Kidney glomerular epithelial cell (primary cell): ENCODE measurements around the gene SORCS2.

ENCODE experiments used
- DNase-seq: peaks from one replicate; lab custom pipeline; 2025; lab: John Stamatoyannopoulos, UW

Gene SORCS2

GRCh38 chr4:7244331-7244665, 52.0 kb downstream of the SORCS2 start:
- no peak for DNase-seq

- no peak for DNase-seq
These were observed 52.5 kb downstream of the SORCS2 start for GRCh38 chr4:7244751-7245320.

DNA sequence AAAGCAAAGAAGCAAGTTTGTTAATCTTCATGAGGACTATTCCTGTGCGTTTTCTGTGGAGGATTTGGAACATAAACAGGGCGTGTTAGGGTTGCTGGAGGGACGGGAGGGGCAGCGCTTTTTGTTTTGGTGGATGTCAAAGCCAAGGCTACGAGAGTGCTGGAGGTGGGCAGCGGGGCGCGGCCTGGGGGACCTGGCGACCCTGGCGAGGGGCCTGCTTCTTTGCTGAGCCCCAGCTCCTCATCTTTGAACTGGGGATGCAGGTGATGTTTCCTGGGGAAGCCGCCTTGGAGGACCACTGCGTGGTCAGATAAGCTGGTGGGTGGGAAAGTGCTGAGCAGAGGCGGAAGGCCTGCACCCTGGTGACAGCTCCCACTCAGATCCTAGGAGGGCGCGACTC, 55.2 kb downstream of the SORCS2 start:
- no peak for DNase-seq

- DNase-seq = no peak
These were observed 55.6 kb downstream of the SORCS2 start for GRCh38 chr4:7247946-7248345.

DNA sequence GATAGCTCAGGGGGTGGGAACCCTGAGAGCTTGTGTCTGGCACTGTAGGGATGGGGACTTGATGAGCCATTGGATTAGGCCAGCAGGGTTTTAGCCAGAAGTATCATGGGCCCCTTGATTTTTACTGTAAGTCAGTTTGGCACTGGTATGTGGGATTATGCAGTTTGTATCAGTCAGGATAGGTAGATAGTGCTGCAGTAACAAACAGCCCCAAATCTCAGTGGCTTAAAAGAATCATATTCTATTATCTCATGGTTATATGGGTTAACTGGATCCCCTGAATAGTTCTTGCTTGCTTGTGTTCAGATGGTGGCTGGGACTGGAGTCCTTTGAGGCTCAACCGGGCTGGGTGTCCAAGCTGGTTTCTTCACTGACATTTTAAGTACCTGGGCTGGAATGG, 56.5 kb downstream of the SORCS2 start:
- DNase-seq = no peak

DNA sequence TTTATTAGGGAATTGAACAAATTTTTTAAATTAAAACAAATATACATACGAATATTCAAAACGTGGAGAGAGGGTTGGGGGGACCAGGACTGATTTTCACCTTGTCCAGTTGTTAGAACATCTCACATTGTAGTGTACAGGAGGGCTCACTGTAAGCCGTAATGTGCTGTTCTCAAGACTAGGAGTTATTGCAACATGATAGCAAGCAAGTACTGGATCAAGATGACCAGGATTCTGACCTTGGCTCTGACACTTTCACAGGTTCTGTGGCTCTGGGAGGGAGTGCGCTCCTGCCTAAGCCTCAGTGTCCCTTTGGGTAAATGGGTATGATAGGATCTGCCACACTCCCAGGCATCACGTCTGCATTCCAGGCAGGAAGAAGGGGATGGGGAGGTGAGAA, 59.0 kb downstream of the SORCS2 start:
- no peak for DNase-seq

GRCh38 chr4:7252051-7252450, 59.7 kb downstream of the SORCS2 start:
- DNase-seq = no peak

GRCh38 chr4:7252510-7253340, 60.4 kb downstream of the SORCS2 start:
- no peak for DNase-seq

DNA sequence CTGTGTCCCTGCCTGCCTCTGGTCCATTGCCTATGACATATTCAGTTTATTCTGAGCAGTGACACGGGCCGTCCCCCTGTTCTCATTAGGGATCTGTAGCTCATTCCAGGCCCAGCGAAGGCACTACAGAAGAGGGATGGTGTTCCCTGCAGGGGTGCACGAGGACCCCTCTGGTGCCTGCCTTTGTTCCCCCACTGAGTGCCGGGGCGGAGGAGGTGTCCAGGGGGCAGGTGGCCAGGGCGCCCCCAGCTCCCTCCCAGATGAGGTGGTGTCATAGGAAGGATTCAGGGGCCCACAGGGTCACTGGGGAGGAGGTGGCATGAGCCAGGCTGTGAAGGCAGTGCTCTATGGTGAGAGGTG, 61.0 kb downstream of the SORCS2 start:
- DNase-seq = no peak

GRCh38 chr4:7253837-7254236, 61.5 kb downstream of the SORCS2 start:
- DNase-seq = no peak

GRCh38 chr4:7254736-7255487, 62.6 kb downstream of the SORCS2 start:
- no peak for DNase-seq

- DNase-seq = no peak
These were observed 63.1 kb downstream of the SORCS2 start for GRCh38 chr4:7255488-7255881.

DNA sequence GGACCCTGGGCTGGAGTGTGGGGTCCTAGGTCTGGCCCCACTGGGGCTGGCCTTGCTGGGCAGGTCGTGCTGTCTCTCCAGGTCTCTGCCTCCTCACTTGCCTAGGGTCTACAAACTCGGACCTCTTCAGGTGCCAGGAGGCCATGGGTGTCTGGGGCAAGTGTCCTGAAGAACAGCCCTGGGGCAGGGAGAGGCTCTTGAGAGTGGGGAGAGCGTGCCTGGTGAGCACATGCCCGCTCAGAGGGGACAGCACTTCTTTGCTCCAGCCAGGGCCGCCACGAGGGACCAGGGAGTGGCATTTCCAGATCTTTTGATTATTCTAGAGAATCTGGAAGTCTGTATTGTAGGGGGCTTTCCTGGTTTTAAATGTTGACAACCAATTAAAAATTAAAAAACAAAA, 63.7 kb downstream of the SORCS2 start:
- DNase-seq = no peak

DNA sequence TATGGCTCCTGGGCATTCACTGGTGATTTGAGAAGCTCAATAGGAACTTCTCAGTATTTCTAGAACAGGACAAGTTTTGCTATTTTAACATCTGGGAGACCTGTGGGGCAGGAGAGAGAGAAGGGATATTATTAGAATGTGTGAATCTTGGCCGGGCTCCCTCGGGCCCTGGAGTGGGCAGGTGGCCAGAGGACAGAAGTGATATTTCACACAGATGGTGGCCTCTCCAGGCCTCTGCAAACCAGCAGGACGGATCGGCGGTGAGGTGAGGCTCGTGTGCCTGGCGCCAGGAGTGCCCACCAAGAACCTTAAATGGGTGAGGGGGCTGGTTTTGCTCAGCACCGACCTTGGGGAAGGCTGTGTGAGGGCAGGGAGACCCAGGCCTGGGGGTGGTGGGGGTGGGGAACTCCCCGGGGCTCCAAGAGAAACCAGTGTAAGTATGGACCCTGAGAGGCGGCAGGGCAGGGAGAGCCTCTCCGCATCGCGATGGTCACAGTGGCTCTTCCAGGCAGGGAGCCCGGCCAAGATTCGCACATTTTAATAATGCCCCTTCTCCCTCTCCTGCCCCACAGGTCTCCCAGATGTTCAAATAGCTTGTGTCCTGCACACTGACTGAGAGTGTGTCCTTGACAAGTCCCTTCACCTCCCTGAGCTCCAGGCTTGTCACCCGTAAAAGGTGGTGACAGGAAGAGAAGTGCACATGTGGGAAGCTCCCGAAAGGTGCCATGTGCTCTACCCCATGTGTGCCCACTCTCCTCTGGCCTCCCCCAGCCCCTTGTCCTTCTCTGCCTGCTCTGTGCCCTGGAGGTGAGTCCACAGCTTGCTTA, 64.9 kb downstream of the SORCS2 start:
- DNase-seq = no peak

DNA sequence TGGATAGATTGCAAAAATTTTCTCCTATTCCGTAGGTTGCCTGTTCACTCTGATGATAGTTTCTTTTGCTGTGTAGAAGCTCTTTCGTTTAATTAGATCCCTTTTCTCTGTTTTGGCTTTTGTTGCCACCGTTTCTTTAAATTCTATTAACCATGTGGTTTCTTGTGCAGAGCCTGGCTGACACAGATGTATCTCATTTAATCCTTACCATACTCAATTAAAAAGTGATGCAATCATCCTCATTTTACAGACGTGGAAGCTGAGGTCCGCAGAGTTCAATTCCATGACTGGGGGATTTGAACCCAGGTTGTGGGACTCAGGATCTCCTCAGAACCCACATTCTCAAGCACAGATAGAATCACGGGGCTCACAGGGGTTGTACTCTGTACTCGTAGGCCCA, 66.7 kb downstream of the SORCS2 start:
- DNase-seq = no peak

- no peak for DNase-seq
These were observed 68.2 kb downstream of the SORCS2 start for GRCh38 chr4:7260569-7260968.

- DNase-seq = no peak
These were observed 68.7 kb downstream of the SORCS2 start for GRCh38 chr4:7261087-7261486.

- DNase-seq = no peak
These were observed 69.2 kb downstream of the SORCS2 start for GRCh38 chr4:7261536-7261935.

DNA sequence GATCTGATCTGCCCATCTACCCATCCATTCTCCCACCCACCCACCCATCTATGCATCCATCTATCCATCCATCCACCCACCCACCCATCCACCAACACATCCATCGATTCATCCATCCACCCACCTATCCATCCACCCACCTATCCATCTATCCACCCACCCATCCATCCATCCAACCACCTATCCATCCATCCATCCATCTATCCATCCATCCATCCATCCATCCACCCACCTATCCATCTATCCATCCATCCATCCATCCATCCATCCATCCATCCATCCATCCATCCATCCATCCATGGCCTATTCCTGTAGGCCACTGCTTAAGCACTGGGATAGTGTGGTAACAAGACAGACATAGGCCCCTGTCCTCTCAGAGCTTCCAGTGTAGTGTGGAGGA, 69.8 kb downstream of the SORCS2 start:
- DNase-seq = no peak

DNA sequence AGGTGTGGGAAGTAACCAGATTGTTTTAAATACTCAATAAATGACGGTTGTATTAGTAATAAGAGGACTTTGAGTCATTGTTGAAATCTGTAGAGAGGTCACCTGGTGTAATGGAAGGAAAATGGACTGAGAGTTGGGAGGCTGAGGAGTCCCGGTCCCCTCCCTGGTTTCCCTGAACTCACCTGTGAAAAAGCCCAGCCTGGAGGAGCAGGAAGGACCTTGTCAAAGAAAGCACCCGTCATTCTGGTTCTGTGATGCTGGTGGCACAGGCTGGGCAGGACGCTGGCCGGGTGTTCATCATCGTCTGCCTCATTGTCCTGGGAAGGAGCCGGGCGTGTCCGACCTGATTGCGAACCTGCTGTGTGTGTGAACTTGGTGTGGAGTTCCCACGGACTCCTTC, 70.8 kb downstream of the SORCS2 start:
- DNase-seq = no peak

DNA sequence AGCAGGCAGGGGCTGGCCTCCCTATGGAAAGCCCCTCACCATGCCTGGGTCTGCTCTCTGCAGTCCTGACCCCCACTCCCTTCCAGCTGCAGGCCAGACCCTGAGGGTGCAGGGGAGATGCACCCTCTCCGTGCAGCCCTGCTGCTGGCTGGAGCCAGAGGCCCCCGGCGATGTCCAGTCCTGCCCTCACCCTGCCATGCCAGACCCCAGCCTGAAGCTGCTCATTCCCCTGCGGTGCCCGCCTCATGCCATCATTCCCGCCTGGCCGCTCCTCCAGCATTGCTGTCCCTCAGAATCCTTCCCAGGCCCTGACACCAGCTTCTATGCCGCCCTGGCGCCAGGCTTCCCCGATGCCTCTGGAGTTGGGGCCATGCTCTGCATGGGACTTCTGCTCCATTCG, 72.4 kb downstream of the SORCS2 start:
- DNase-seq = no peak

- DNase-seq = peak; percentile 30
These were observed 74.4 kb downstream of the SORCS2 start for GRCh38 chr4:7266525-7267292.
